Kidney (tissue), 14 donors: ENCODE results near the gene MRTFB. TPM values are rescaled to one million over a fixed set of nuclear protein-coding genes. Genes with fewer than 3 reads are reported as not detected.

Experiments used
- DNase-seq, 5 donors: peaks; one replicate each; pipeline ENCODE4 v3.0.0-alpha.2; 2013 to 2020
- FAIRE-seq: peaks from 2 replicates; lab custom pipeline; 2012; peaks lifted over from hg19 to GRCh38; lab: Jason Lieb, UNC
- H3K27ac ChIP-seq, 2 donors: one replicate each; pipeline ENCODE4 v1.7.0; 2013; ENCODE audit warnings: low read depth in 2 of 2, low read length in 2 of 2, inconsistent platforms in 1 of 2
- H3K27me3 ChIP-seq: one replicate; pipeline ENCODE4 v1.7.1; 2013; ENCODE audit warnings: low read length, inconsistent platforms; ENCODE audit not compliant: control insufficient read depth, insufficient read depth
- H3K36me3 ChIP-seq, 3 donors: one replicate each; pipeline versions ENCODE4 v1.7.0 to v1.7.1; 2013; ENCODE audit warnings: low read length in 3 of 3, control low read depth in 1 of 3, inconsistent platforms in 1 of 3; ENCODE audit not compliant: insufficient read depth in 3 of 3, control insufficient read depth in 2 of 3
- H3K4me1 ChIP-seq, 3 donors: one replicate each; pipeline versions ENCODE4 v1.7.0 to v1.7.1; 2013; ENCODE audit warnings: low read length in 3 of 3, inconsistent platforms in 1 of 3, low read depth in 1 of 3; ENCODE audit not compliant: control insufficient read depth in 2 of 3, insufficient read depth in 2 of 3
- H3K4me3 ChIP-seq, 3 donors: one replicate each; pipeline versions ENCODE4 v1.7.0 to v1.8.1; 2013; ENCODE audit warnings: low read length in 3 of 3, control low read depth in 1 of 3, inconsistent platforms in 1 of 3
- H3K9ac ChIP-seq, 3 donors: one replicate each; pipeline versions ENCODE4 v1.7.0 to v1.7.1; 2013; ENCODE audit warnings: low read length in 3 of 3, control low read depth in 1 of 3, inconsistent platforms in 1 of 3
- H3K9me3 ChIP-seq, 3 donors: one replicate each; pipeline versions ENCODE4 v1.7.0 to v1.7.1; 2013; ENCODE audit warnings: low read length in 3 of 3, control low read depth in 1 of 3, inconsistent platforms in 1 of 3; ENCODE audit not compliant: control insufficient read depth in 2 of 3, insufficient read depth in 1 of 3
- CTCF ChIP-seq: IDR thresholded peaks from 3 replicates; pipeline ENCODE4 v1.5.1; 2012; ENCODE audit warnings: mild to moderate bottlenecking, moderate library complexity, borderline replicate concordance; ENCODE audit not compliant: insufficient read depth; ENCODE audit errors: extremely low read depth
- intact Hi-C: fragments of 100-400 bp; cut with DNase I; formaldehyde crosslinking; loops from one replicate; pipeline ENCODE4 v1.11.1; 2022
- polyA plus RNA-seq: library from polyadenylated mRNA; stranded (reverse); fragments of 350-450 nt; fragmentation: Illumina TruSeq; extraction: RNeasy Lipid Tissue Mini Kit (QIAGEN cat#74804); gene quantifications from one replicate; pipeline ENCODE4 v1.2.3, GENCODE V29; 2014; ENCODE audit warnings: low read depth, low replicate concordance; ENCODE audit not compliant: insufficient read depth
- total RNA-seq: library from RNA; stranded (reverse); fragmentation: NEBNext Ultra II Directional; extraction: Animal tissue kit (Norgen Biotek cat#: 25700); gene quantifications from one replicate; pipeline ENCODE4 v1.2.1, GENCODE V29; 2021
- donor health status: control.
- donor health status: control.
- donor health status: control.
- donor health status: control.
- donor health status: control.
- donor health status: DM: yes; HTN: yes; CAD: no.
- donor health status: Normal renal cell carcinoma (clear cell type).

MRTFB gene
- total and polyA plus RNA-seq, 2 donors from 2014 or later: 5.1 to 51.0 TPM

GRCh38 chr16:14308368-14308723 lies 237.2 kb downstream of the MRTFB start:
- DNase-seq (no peak), FAIRE-seq (no peak)
- no peak for TF ChIP-seq CTCF
- Histone ChIP-seq H3K9me3 (no peaks in the 10 kb centered on the region), H3K4me1 (no peaks in the 10 kb centered on the region), H3K4me3 (no peak overlapping the region), H3K27me3 (no peaks in the 10 kb centered on the region), H3K36me3 (no peaks in the 10 kb centered on the region), H3K9ac (no peak overlapping the region), H3K27ac (no peak overlapping the region)
- intact Hi-C loops: loop anchor here (10.0 kb wide), 1 partner anchor 216 kb away; no protein-coding TSS in a partner anchor

DNA sequence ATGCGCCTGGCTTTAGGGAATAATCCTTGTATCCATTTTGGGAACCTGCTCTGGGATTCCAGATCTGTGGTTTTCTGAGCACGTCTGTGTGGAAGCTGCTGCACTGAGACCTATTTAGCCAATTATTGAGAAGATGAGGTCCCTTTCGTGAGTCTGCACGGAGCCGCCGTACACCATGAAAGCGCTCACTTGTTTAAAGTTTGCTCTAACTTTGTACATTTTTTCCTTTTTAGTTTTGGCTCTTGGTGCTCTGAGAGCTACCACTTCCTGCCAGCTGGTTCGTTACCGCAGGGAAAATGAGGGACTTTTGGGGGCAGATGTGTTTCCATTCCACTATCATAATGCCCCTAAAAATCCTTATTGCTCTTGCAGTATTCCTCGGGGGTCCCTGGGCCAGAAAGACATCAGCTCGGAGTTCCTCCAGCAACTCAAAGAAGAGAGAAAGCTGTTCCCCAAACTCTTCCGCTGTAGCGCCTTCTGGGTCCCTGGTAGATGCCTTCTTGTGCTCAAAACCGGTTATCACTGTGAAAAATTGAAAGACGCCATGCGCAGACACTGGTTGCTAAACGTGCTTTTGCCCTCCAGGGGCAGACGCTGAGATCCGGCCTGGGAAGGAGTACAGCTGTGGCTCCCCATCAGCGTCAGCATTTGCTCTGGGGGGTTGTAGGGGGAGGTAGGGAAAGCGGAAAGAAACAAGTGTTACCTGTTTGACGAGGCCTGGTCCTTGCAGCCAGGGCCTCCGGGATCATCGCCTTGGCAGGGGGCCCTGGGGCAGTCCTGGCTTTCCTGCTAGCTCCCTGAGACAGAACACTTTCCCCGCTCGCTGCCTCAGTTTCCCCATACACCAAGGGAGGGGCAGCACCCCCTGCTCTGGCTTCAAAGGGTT lies 238.1 kb downstream of the MRTFB start:
- H3K4me3 ChIP-seq: no peak overlapping the region
- DNase-seq (peak in 4 of 5 donors; percentile 47 to 60 (median 57)), FAIRE-seq (no peak)
- H3K27ac ChIP-seq: no peak overlapping the region
- H3K9ac ChIP-seq: no peak overlapping the region
- H3K9me3 ChIP-seq: no peaks in the 10 kb centered on the region
- H3K4me1 ChIP-seq: no peaks in the 10 kb centered on the region
- no peaks in the 10 kb centered on the region for H3K36me3 ChIP-seq
- TF ChIP-seq CTCF: no peak
- H3K27me3 ChIP-seq: no peaks in the 10 kb centered on the region
- intact Hi-C loops: loop anchor here (10.0 kb wide), 1 partner anchor 216 kb away; no protein-coding TSS in a partner anchor

DNA sequence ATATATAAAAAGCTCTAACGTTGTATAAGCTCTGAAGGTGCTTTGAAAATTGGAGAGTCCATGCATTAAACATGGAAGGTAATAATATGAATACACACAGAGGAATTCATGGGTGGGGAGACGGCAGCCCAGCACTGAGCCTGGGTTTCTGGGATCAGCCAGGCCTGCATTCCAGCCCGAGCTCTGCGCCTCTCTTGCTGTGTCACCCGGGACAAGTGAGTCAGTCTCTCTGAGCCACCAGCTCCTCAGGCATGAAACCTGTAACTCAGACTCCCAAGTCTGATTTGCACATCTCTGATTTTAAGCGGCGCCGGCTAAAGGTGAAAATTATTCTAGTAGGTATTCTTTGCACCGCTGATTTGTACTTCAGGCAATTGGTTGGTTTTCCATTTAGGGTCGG lies 238.8 kb downstream of the MRTFB start:
- no peak for TF ChIP-seq CTCF
- FAIRE-seq (no peak), DNase-seq (no peak)
- Histone ChIP-seq H3K4me3 (no peak overlapping the region), H3K9ac (no peak overlapping the region), H3K27ac (no peak overlapping the region), H3K9me3 (no peaks in the 10 kb centered on the region), H3K27me3 (no peaks in the 10 kb centered on the region), H3K36me3 (no peaks in the 10 kb centered on the region), H3K4me1 (no peaks in the 10 kb centered on the region)
- intact Hi-C loops: loop anchor here (10.0 kb wide), 1 partner anchor 215 kb away; no protein-coding TSS in a partner anchor
